ENCODE results near the gene SSBP2. TPM values are rescaled to one million over a fixed set of nuclear protein-coding genes. Genes with fewer than 3 reads are reported as not detected.

SSBP2 gene
- total and polyA plus RNA-seq, 2 of the 8 experiments (the other 6 are each of a cell fraction or from before 2014, with no cell fraction given), result 21.5 to 36.2 TPM

- Histone ChIP-seq H2AFZ (ENCODE audit: low read length) (no peak overlapping the region), H3K79me2 (ENCODE audit: control insufficient read depth in 1 of 2, insufficient read depth in 2 of 2, low read length in 2 of 2) (no peaks in the 10 kb centered on the region), H3K4ac (replicated peaks; ENCODE audit: insufficient read length, low read depth, low read length) (no peak overlapping the region), H4K91ac (replicated peaks; ENCODE audit: insufficient read length, low read length) (no peak overlapping the region), H3K79me1 (ENCODE audit: low read depth, low read length) (no peaks in the 10 kb centered on the region), H3K23me2 (ENCODE audit: low read depth, low read length) (0 out of 2 replicates have a peak, but pooled peaks cover 2% of the 10 kb centered on the region), H3K36me3 (ENCODE audit: control insufficient read depth in 2 of 4, insufficient read depth in 4 of 4, low read length in 3 of 4) (no peaks in the 10 kb centered on the region), H3K27ac (ENCODE audit: low read depth, low read length) (no peak overlapping the region), H3K9ac (replicated peaks in 1 of 4; ENCODE audit: extremely low read depth in 1 of 4, low read depth in 3 of 4, low read length in 3 of 4) (no peak overlapping the region), H2BK20ac (ENCODE audit: low read length) (no peak overlapping the region), H3K4me2 (ENCODE audit: insufficient read depth in 1 of 2, low read depth in 2 of 2, low read length in 2 of 2) (no peak overlapping the region), H4K5ac (ENCODE audit: insufficient read length, low read depth, low read length) (peak overlapping the region; percentile 82), H2BK5ac (ENCODE audit: low read depth, low read length) (no peak overlapping the region), H2BK120ac (replicated peaks; ENCODE audit: low read depth, low read length) (no peak overlapping the region), H2BK15ac (ENCODE audit: low read length) (no peak overlapping the region), H3K14ac (ENCODE audit: insufficient read length) (no peak overlapping the region), H2BK12ac (ENCODE audit: low read depth, low read length) (no peak overlapping the region), H3K56ac (replicated peaks; ENCODE audit: insufficient read length, low read depth, low read length) (no peak overlapping the region), H3K4me3 (ENCODE audit: extremely low read depth in 1 of 4, insufficient read depth in 2 of 4, low read depth in 3 of 4, low read length in 4 of 4) (no peak overlapping the region), H4K20me1 (replicated peaks in 1 of 2; ENCODE audit: control insufficient read depth in 1 of 2, insufficient read depth in 2 of 2, low read length in 2 of 2) (no peaks in the 10 kb centered on the region), H3K9me3 (ENCODE audit: insufficient read depth in 2 of 2, low read depth in 1 of 2, low read length in 1 of 2) (no peaks in the 10 kb centered on the region), H3K23ac (ENCODE audit: insufficient read length) (no peak overlapping the region), H2AK5ac (ENCODE audit: low read depth, low read length) (no peak overlapping the region), H3K27me3 (replicated peaks in 1 of 4; ENCODE audit: control insufficient read depth in 3 of 4, extremely low read depth in 1 of 4, insufficient read depth in 3 of 4, low read length in 3 of 4) (no peaks in the 10 kb centered on the region), H3K4me1 (replicated peaks in 1 of 4; ENCODE audit: control insufficient read depth in 3 of 4, insufficient read depth in 4 of 4, low read length in 3 of 4) (no peaks in the 10 kb centered on the region), H3K18ac (ENCODE audit: extremely low read depth, low read length) (no peak overlapping the region), H4K8ac (ENCODE audit: extremely low read depth, insufficient read depth, low read length) (no peak overlapping the region)
- FAIRE-seq (peak; percentile 45), DNase-seq (ENCODE audit: low read depth in 1 of 2, low spot score in 2 of 2) (peak in 1 of 2 experiments; percentile 9)
- no peak for TF ChIP-seq BRCA1 (IDR thresholded peaks at IDR 0.05; ENCODE audit: low read depth, low read length)
- TF ChIP-seq CTCF (IDR thresholded peaks at IDR 0.05; ENCODE audit: control extremely low read depth in 1 of 3, insufficient read depth in 1 of 3, low read depth in 1 of 3, low read length in 3 of 3), result peak in 2 of 3 experiments; percentile 70 to 80; a peak in 3 of 4 replicates
- no peak for TF ChIP-seq GTF2F1 (IDR thresholded peaks at IDR 0.05; ENCODE audit: borderline replicate concordance, low read depth, low read length)
- TF ChIP-seq RAD21 (IDR thresholded peaks at IDR 0.05 in 1 of 2, conservative IDR thresholded peaks at IDR 0.05 in 1 of 2; ENCODE audit: low read depth in 2 of 2, low read length in 2 of 2), result peak; percentile 92 to 93
- ChIA-PET POLR2A (ENCODE audit: partially characterized antibody) (no interaction called here), CTCF (ENCODE audit: partially characterized antibody) (interaction anchor here (0.6 to 2.2 kb wide), 14 partner anchors 10 to 659 kb away, joined by 3 to 8 read pairs (median 4); no protein-coding TSS in a partner anchor)
- 43 to 100% methylated on average over 1 to 2 of the region's 2 CpGs for WGBS, 2 experiments (ENCODE audit: extremely low coverage in 1 of 2, insufficient coverage in 1 of 2, insufficient read length in 1 of 2, insufficient replicate concordance in 2 of 2, low coverage in 1 of 2, low lambda C conversion rate in 2 of 2, missing lambda C conversion rate in 1 of 2)
These were observed 243.9 kb downstream of the SSBP2 start for GRCh38 chr5:81506900-81507588.
